Caco-2 (cell line): ENCODE data around the gene LYVE1. TPM values are rescaled to one million over a fixed set of nuclear protein-coding genes. Genes with fewer than 3 reads are reported as not detected.

Experiments
- BruUV-seq: library from RNA; stranded (reverse); fragments of 400-500 nt; replicated peaks from 2 replicates; lab custom pipeline; 2021; lab: Mats Ljungman, UMichigan
- CTCF ChIA-PET: fragments of 300-600 bp; sonication (Branson Sonifier 250); formaldehyde crosslinking; loops from one replicate; lab custom pipeline; 2022; ENCODE audit warnings: antibody characterized with exemption; lab: Charles Lee
- POLR2A ChIA-PET: fragments of 300-600 bp; sonication (Branson Sonifier 250); formaldehyde crosslinking; loops from one replicate; lab custom pipeline; 2022; ENCODE audit warnings: antibody characterized with exemption; lab: Charles Lee
- DNase-seq, 2 experiments: peaks; one replicate each; pipeline versions ENCODE4 v3.0.0 to v3.0.0-alpha.2; 2020 to 2022
- H3K27me3 ChIP-seq: replicated peaks from 2 replicates; pipeline ENCODE4 v1.6.0; 2011; ENCODE audit warnings: low read length; ENCODE audit not compliant: control insufficient read depth, insufficient read depth
- H3K36me3 ChIP-seq: 2 replicates; pipeline ENCODE4 v1.5.1; 2011; ENCODE audit warnings: low read length; ENCODE audit not compliant: control insufficient read depth, insufficient read depth
- H3K4me1 ChIP-seq: fragments of 250-450 bp; sonication (Bioruptor Pico); 2 replicates; pipeline ENCODE4 v1.5.1; 2020; ENCODE audit warnings: mild to moderate bottlenecking
- H3K4me3 ChIP-seq: 2 replicates; pipeline ENCODE4 v1.5.1; 2011; ENCODE audit warnings: low read depth, mild to moderate bottlenecking, control low read depth, low read length
- H3K9me3 ChIP-seq: fragments of 250-450 bp; sonication (Bioruptor Pico); 2 replicates; pipeline ENCODE4 v1.5.1; 2020; ENCODE audit warnings: mild to moderate bottlenecking, moderate library complexity
- H3K27ac Mint-ChIP-seq: one replicate; pipeline ENCODE4 v1.8.0; 2022; ENCODE audit warnings: mixed read lengths; ENCODE audit not compliant: unreplicated experiment
- H3K27me3 Mint-ChIP-seq: one replicate; pipeline ENCODE4 v1.8.0; 2022; ENCODE audit warnings: mixed read lengths; ENCODE audit not compliant: insufficient read depth, unreplicated experiment
- H3K36me3 Mint-ChIP-seq: one replicate; pipeline ENCODE4 v1.8.0; 2022; ENCODE audit warnings: mild to moderate bottlenecking, mixed read lengths; ENCODE audit not compliant: insufficient read depth, unreplicated experiment
- H3K4me1 Mint-ChIP-seq: one replicate; pipeline ENCODE4 v1.8.0; 2022; ENCODE audit warnings: low read depth, mixed read lengths; ENCODE audit not compliant: unreplicated experiment
- H3K4me3 Mint-ChIP-seq: one replicate; pipeline ENCODE4 v1.8.0; 2022; ENCODE audit warnings: mild to moderate bottlenecking, moderate library complexity, mixed read lengths; ENCODE audit not compliant: unreplicated experiment
- H3K9me3 Mint-ChIP-seq: one replicate; pipeline ENCODE4 v1.8.0; 2022; ENCODE audit warnings: mixed read lengths; ENCODE audit not compliant: unreplicated experiment
- CTCF ChIP-seq, 2 experiments: fragments of 200-600 bp in 1 of 2; IDR thresholded peaks; 1 replicate in 1 of 2; 2 replicates in 1 of 2; pipeline versions ENCODE4 v1.5.1 to v1.8.0; 2011 to 2022; ENCODE audit warnings: antibody characterized with exemption in 1 of 2, control low read depth in 1 of 2, inconsistent platforms in 1 of 2, low read depth in 1 of 2, low read length in 1 of 2, mild to moderate bottlenecking in 1 of 2, moderate library complexity in 1 of 2; ENCODE audit not compliant: insufficient read depth in 1 of 2, severe bottlenecking in 1 of 2, unreplicated experiment in 1 of 2
- intact Hi-C: fragments of 100-400 bp; cut with micrococcal nuclease; formaldehyde crosslinking; loops from one replicate; pipeline ENCODE4 v1.10.0; 2022; ENCODE audit not compliant: unreplicated experiment
- total RNA-seq: library from RNA; stranded (reverse); gene quantifications from 2 replicates; pipeline ENCODE4 v1.2.3, GENCODE V29; 2022

Gene LYVE1
- total RNA-seq, 1 experiment from 2014 or later, result not detected

- H3K27me3 Mint-ChIP-seq, result no peaks in the 10 kb centered on the region
- peaks cover 34% of the 10 kb centered on the region for H3K36me3 Mint-ChIP-seq
- TF ChIP-seq CTCF (IDR thresholded peaks at IDR 0.05; ENCODE audit: insufficient read depth in 1 of 2, low read depth in 1 of 2, low read length in 1 of 2, severe bottlenecking in 1 of 2, unreplicated experiment in 1 of 2), result no peak
- ChIA-PET CTCF (interaction anchor here (1.2 kb wide), 1 partner anchor 8 kb away, joined by 3 read pairs; the partner anchor contains the start of gene RNF141), POLR2A (no interaction called here)
- no peak overlapping the region for H3K4me3 Mint-ChIP-seq
- H3K9me3 Mint-ChIP-seq, result no peaks in the 10 kb centered on the region
- BruUV-seq, result no TSS peak
- Histone ChIP-seq H3K4me1 (peaks cover 23% of the 10 kb centered on the region), H3K36me3 (no peaks in the 10 kb centered on the region; the same call in 1 of the 2 replicates), H3K27me3 (no peaks in the 10 kb centered on the region), H3K4me3 (no peak overlapping the region), H3K9me3 (no peaks in the 10 kb centered on the region)
- no peak overlapping the region for H3K27ac Mint-ChIP-seq
- H3K4me1 Mint-ChIP-seq, result peaks cover 12% of the 10 kb centered on the region
- no peak for DNase-seq
- intact Hi-C loops, result no loop called here
Measured at GRCh38 chr11:10532526-10532925, 35.9 kb downstream of the LYVE1 start.

DNA sequence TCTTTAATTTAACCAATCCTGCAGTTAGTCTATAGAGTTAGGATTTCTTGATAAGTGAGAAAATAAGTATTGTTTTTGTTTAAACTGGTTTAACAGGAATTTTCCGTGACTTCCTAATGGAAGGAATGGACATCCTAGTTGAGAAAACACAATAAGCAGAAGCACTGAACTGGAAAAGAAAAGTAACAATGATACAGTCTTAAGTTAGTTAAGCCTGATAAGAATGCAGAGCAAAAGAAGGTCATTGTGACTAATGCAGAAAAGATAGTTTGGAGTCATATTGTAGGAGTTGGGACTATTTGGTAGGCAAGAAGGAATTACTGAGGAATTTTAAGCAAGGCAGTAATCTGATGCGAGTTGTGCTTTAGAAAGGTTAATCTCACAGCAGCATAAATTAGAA lies 39.2 kb downstream of the LYVE1 start:
- POLR2A ChIA-PET, result no interaction called here
- Histone ChIP-seq H3K36me3 (no peaks in the 10 kb centered on the region; the same call in none of the 2 replicates), H3K4me3 (no peak overlapping the region), H3K4me1 (peaks cover 30% of the 10 kb centered on the region), H3K27me3 (no peaks in the 10 kb centered on the region), H3K9me3 (no peaks in the 10 kb centered on the region)
- CTCF ChIA-PET, result interaction anchor here (1.5 kb wide), 1 partner anchor 12 kb away, joined by 8 read pairs; the partner anchor contains the start of gene RNF141
- H3K4me1 Mint-ChIP-seq, result peaks cover 20% of the 10 kb centered on the region
- TF ChIP-seq CTCF (IDR thresholded peaks at IDR 0.05; ENCODE audit: insufficient read depth in 1 of 2, low read depth in 1 of 2, low read length in 1 of 2, severe bottlenecking in 1 of 2, unreplicated experiment in 1 of 2), result no peak
- H3K4me3 Mint-ChIP-seq, result no peak overlapping the region
- intact Hi-C loops, result no loop called here
- peaks cover 43% of the 10 kb centered on the region for H3K36me3 Mint-ChIP-seq
- H3K27ac Mint-ChIP-seq, result peak overlapping the region; percentile 8
- H3K27me3 Mint-ChIP-seq, result no peaks in the 10 kb centered on the region
- BruUV-seq, result no TSS peak
- no peak for DNase-seq
- no peaks in the 10 kb centered on the region for H3K9me3 Mint-ChIP-seq

GRCh38 chr11:10528121-10528520 lies 40.3 kb downstream of the LYVE1 start:
- no peak overlapping the region for H3K27ac Mint-ChIP-seq
- no peak overlapping the region for H3K4me3 Mint-ChIP-seq
- no peaks in the 10 kb centered on the region for H3K9me3 ChIP-seq
- no peak for DNase-seq
- intact Hi-C loops, result no loop called here
- H3K9me3 Mint-ChIP-seq, result no peaks in the 10 kb centered on the region
- ChIA-PET CTCF (interaction anchor here (1.5 kb wide), 1 partner anchor 13 kb away, joined by 8 read pairs; the partner anchor contains the start of gene RNF141), POLR2A (interaction anchor here (1.0 to 1.5 kb wide), 2 partner anchors 12 to 403 kb away, joined by 3 to 6 read pairs; partner anchors contain the start of gene RNF141)
- no peak for TF ChIP-seq CTCF (IDR thresholded peaks at IDR 0.05; ENCODE audit: insufficient read depth in 1 of 2, low read depth in 1 of 2, low read length in 1 of 2, severe bottlenecking in 1 of 2, unreplicated experiment in 1 of 2)
- peaks cover 20% of the 10 kb centered on the region for H3K4me1 Mint-ChIP-seq
- no TSS peak for BruUV-seq
- no peaks in the 10 kb centered on the region for H3K27me3 ChIP-seq
- no peak overlapping the region for H3K4me3 ChIP-seq
- no peaks in the 10 kb centered on the region; the same call in none of the 2 replicates for H3K36me3 ChIP-seq
- peaks cover 30% of the 10 kb centered on the region for H3K4me1 ChIP-seq
- no peaks in the 10 kb centered on the region for H3K27me3 Mint-ChIP-seq
- H3K36me3 Mint-ChIP-seq, result peaks cover 37% of the 10 kb centered on the region
